ENCODE data around the gene RNF222.
"Not testable (repeated sequence)": the region's sequence is repeated elsewhere in the genome, so short reads cannot be mapped to it uniquely, and the experiment has no call there.

DNA sequence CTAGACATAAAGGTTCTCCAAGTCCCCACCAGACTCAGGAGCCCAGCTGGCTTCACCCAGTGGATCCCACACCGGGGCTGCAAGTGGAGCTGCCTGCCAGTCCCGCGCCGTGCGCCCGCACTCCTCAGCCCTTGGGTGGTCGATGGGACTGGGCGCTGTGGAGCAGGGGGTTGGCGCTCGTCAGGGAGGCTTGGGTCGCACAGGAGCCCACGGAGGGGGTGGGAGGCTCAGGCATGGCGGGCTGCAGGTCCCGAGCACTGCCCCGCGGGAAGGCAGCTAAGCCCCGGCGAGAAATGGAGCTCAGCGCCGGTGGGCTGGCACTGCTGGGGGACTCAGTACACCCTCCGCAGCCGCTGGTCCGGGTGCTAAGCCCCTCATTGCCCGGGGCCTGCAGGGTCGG is 50.6 kb downstream of the RNF222 start:
- TF ChIP-seq POLR2AphosphoS5 (IDR thresholded peaks at IDR 0.05; ENCODE audit: borderline replicate concordance, low read depth, low read length); EZH2 (IDR thresholded peaks at IDR 0.05): not testable (repeated sequence)
